Hepatic stellate cell (primary cell): Measurements from ENCODE around the gene SV2A.
"Not testable (repeated sequence)": the region's sequence is repeated elsewhere in the genome, so short reads cannot be mapped to it uniquely, and the experiment has no call there.

Source experiments
- DNase-seq: peaks from one replicate; pipeline ENCODE4 v3.0.0; 2011; ENCODE audit warnings: low spot score

Gene SV2A

DNA sequence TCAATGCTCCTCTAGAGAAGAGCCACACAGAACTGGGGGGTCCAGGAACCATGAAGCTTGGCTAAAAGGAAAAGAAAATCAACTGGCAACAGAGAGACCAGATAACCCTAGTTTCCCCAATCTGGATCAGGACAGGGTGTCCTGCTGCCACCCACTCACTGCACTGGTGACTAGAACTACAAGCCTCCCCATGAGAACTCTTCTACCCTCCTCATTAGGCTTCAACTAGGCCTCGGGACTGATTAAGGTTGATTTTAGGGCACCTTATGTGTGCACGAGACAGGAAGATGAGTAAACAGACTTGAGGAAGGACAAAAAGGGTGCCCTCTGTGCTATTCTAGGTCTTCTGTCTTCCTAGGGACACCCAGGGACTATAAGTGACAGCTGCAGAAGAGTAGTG lies 12.2 kb upstream of the SV2A start:
- DNase-seq = no peak

- DNase-seq = no peak
Measured at GRCh38 chr1:149928401-149928724, 10.7 kb upstream of the SV2A start.

DNA sequence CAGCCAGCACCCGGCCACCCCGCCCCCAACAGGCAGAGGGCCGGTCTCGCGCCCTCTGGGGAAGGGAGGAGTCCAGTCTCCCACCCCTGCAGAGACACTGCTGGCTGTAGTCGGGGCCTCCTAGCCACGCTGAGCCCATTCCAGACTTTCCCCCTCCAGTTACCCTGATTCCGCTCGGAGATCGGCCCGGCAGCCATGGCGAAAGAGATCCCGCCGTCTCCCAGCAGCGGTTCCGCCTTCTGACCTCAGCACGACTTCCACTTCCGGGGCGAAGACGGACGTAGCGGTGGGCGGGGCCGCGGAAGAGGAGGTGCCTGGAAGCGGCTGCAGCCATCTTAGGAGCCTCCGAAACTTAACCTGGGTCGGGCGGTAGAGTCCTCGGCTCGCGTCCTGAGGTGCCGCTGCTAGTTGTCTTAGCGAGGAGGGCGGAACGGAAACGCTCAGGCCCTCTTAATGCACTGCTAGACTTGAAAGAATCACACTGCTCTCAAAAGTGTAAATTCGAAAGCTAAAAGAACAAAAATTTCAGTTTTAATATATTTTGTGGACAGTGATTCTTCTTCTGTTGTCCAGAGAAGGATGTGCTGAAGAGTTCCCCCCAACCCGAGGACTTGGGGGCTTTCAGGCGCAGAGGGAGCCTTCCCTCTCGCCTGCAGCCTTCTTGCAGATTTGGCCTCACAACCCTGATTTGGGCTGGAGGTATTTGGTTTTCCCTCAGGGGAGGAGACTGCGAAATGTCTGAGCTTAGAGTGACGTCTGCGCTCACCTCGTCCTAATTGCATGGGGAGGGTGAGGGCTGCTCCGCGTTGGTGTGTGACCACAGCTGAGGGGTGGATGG lies 10.1 kb upstream of the SV2A start, which contains the start of gene SF3B4:
Gene SF3B4 (minus strand): TSS at position 241 of the 838 bp plus-strand sequence. CDS start 44 bp downstream, at position 197.
- peak; percentile 87 for DNase-seq

DNA sequence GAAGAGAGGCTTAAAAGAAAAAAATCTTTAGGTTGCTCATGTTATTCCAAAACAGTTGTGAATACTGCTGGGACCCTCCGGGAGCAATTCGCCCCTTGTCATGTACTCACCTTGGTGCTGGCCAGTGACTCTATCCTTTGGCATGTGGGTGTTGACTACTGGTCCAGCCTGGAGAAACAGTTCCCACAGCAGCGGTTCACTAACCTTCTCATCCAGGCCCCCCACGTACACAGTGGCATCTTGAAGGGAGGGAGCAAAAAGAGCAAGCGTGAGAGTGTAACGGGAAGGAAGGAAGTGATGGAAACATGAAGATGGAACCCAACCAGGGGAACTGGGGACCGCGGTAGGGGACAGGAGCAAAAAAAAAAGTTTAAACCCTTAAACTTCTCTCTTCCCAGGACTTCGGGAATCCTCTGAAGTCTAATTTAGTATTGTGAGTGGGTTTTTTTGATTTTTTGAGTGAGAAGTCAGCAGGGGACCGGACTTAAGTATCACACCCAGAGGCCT lies 9.5 kb upstream of the SV2A start:
- DNase-seq = no peak

DNA sequence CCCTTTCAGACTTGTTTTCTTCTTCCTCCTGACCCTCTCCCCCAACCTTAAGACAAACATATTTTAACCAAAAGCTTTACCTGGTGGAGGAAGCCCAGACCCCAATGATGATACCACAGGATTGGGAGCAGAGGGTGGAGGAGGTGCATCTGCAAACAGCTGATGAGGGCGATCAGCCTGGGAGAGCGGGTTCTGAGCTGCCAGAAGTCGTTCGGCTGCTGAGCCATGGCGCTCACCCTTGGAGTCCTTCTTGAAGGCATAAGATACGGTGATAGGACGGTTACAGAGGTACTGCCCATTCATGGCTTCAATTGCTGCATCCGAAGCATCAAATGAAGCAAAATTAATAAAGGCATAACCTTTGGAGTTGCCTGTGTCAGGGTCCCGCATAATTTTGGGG lies 8.7 kb upstream of the SV2A start:
- DNase-seq = no peak

DNA sequence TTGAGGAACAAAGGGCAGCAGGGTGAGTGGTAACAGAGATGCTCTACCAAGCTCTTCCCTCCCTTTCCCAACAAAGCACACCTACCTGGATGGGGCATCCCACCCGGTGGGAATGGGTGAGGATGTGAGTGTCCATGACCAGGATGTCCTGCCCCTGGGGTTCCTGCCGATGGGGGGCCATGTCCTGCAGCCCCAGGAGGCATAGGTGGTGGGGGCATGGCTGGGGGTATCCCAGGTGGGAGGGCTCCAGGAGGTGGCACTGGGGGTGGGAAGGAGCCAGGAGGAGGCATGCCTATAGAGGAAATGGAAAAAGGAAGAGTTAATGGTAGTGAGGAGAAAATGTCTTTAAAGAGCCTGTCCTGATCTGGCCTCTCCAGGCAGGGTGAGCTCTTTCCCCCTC lies 8.1 kb upstream of the SV2A start:
- no peak for DNase-seq

- no peak for DNase-seq
Measured at GRCh38 chr1:149925345-149925744, 7.7 kb upstream of the SV2A start.

DNA sequence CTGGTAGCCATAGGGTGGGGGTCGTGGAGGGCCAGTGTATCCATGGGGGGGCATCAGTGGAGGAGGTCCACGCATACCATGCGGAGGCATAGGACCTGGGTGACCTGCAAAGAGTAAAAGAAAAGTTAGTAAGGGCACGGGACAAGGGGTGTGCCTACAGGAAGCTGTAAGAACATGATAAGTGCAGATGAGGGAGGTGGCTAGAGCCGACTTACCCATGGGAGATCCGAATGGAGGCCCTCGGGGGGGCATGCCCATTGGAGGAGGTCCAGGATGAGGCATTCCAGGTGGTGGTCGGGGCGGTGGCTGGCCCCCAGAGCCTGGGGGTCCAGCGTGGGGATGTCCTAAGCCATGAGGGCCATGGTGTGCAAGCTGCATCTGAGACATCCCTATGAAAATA lies 6.0 kb upstream of the SV2A start:
- no peak for DNase-seq

GRCh38 chr1:149916898-149917252 lies 769 bp downstream of the SV2A start:
- DNase-seq = no peak

DNA sequence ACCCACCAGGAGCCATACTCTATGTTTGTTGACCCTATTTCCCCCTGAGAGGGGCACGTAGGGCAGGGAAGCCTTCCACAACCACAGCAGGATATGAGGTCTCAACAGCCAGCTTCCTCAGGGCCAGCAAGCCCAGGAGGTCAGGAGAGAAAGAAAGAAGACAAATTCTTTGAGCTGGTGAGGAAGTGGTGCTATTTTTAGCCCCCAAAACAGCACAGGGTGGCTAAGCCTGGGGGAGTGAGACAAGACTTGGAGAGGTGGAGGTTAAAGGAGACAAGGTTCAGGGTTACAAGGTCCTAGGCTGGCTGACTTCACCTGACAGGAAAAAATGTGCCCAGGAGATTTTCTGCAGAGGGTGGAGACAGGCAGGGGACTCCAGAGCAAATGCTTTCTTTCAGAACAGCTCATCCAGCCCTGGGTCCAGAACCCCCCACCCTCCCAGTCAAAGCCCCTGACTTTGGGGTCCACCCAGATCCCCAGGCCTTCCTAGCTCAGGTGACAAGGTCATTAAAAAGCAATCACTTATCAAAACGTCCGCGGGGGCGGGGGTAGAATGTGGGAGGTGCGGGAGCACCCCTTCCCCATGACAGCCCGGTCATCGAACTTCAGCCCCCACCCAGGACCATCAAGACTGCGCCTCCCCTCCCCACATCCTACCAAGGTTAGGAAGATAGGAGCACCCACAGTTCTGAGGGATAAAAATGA lies 1.3 kb downstream of the SV2A start:
- DNase-seq = peak; percentile 47

DNA sequence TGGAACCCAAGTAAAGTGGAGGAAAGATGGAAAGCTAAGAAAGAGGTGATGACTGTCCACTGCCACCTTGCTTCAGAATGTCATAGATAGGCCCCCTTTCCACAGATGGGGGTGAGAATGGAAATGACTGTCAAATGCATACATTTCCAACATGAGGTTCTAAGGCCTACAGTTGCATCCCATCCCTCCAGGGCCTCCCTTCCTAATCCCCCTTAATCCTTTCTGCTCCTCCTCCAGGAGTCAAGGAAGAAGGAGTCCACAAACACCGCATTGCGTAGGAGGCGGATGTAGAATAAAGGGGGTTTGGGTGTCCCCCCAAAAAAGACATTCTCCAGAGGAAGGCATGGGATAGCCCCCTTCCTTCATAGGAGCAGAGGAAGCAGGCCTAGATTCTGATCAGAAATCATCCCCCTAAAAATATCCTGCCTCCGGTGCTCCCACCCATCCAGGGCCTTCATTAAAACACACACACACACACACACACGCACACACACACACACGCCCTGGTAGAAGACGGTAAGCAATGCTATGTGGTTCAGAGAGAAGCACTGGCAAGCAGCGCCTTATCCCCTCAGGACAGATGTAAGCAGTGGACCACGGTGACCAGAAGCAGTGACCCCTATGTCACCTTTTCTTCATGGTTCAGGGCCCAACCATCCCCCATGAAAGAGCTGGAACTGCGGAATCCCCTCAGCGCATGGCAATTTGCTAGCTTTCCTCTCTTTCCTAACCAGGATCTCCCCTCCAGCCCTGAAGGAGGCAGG lies 2.0 kb downstream of the SV2A start:
- DNase-seq = no peak

GRCh38 chr1:149914545-149914944 lies 3.1 kb downstream of the SV2A start:
- DNase-seq = no peak

GRCh38 chr1:149906570-149907075 lies 11.0 kb downstream of the SV2A start:
- no peak for DNase-seq

DNA sequence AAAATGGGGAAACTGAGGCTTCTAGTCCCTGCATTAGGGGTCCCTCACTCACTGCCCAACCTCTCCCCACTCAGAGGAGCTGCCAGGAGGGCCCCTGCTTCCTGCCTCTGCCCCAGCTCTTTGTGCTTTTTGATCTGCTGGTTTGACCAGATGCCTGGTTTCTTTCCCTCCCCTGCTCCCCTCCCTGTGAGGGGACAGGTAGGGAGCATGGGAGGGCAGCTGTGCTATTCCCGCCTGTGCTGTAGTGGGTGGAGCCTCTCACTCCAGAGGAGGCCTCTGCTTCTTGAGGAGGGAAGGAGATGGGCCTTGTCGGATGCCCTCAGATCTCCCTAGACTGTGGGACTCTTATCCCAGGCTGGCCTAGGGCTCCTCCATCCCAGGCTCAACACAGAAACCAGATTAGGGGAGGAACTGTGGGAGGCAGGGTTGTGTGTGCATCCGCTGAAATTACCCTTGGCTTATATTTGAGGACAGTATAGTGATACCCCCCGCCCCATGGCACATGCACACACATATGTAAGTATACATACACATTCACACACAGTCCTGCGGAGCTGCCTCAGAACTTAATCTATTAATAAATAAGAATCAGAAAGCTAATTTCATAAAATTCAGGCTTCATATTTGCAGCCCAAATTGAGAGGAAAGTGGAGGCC lies 13.7 kb downstream of the SV2A start:
- DNase-seq = no peak

DNA sequence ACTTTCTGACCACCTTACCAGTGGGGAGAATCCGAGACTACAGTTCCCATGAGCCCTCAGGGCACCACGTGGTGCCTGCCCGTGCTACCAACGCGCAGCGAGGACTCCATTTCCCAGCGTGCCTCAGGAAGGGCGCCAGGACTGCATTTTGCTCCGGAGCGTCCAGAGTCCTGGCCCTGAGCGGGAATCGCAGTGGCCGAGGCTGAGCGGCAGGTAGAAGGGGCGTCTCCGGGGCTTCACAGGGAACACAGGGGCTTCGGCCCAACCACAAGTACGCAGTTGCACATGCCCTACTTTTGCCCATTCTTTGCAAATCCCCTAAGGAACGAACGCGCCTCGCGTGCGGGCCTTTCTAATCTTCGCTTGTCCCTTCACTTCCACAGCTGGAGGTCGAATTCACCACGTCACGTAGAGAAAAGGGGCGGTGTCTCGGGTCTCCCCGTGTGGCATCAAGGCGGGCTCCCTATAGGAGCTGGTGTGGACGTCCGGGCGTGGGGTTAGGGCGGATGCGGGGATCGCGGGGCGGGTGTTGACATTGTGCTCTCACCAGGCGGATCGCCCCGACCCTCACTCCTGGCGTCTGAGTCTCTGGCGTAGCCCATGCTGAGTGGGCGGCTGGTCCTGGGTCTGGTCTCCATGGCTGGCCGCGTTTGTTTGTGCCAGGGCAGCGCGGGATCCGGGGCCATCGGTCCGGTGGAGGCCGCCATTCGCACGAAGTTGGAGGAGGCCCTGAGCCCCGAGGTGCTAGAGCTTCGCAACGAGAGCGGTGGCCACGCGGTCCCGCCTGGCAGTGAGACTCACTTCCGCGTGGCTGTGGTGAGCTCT lies 18.0 kb downstream of the SV2A start, which contains the start of gene BOLA1:
Gene BOLA1 (plus strand): TSS at position 109 of the 825 bp plus-strand sequence. CDS start 492 bp downstream, at position 601.
- DNase-seq = peak; percentile 94

GRCh38 chr1:149896575-149896974 lies 21.1 kb downstream of the SV2A start:
- DNase-seq = no peak

DNA sequence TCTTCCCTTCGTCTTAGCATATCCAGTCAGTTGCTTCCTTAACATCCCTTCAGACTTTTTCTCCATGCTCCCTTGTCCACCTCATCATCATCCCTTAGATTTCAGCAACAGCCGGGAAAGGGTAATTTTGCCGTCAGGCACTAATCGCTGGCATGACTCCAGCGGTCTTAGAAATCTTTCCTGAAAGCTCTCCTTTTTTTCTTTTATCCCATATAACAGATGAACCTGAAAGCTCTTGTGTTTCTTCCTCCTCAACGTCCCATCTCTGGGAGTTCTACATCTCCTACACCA lies 28.7 kb downstream of the SV2A start:
- no peak for DNase-seq

- DNase-seq = peak; percentile 67
Measured at GRCh38 chr1:149888247-149888998, 29.2 kb downstream of the SV2A start.

DNA sequence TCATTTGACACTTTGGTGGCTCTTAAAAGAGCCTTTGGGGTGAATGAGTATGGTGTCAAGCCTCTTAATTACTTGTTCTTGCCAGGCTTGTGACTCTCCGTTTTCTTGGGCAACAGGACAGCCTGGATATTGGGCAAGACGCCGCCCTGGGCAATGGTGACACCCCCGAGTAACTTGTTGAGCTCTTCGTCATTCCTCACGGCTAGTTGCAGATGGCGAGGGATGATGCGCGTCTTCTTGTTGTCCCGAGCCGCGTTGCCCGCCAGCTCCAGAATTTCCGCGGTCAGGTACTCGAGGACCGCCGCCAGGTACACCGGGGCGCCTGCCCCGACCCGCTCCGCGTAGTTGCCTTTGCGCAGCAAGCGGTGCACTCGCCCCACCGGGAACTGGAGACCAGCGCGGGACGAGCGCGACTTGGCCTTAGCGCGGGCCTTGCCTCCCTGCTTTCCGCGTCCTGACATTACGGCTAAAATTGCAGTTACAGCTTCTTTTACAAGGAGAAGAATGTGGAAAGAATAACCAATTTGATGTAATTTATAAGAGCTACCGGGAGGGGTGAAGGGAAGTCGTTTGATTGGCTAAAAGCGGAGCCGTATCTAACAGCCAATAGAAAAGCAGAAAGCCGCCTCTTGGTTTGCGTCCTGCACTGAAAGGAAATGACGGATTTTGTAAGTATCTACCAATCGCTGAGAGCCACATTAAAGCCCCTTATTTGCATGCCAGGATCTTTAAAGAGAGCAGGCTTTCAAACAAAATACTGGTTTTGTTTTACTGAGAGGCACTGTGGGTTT lies 30.0 kb downstream of the SV2A start:
- DNase-seq = peak; percentile 89

- DNase-seq = not testable (repeated sequence)
Measured at GRCh38 chr1:149887196-149887455, 30.5 kb downstream of the SV2A start.
